WI38 (cell line): Measurements from ENCODE around the gene NTRK2.
"Not testable (repeated sequence)": the region's sequence is repeated elsewhere in the genome, so short reads cannot be mapped to it uniquely, and the experiment has no call there.

Experiments
- H3K4me3 ChIP-seq: 2 replicates; pipeline ENCODE4 v1.5.1; 2011; ENCODE audit warnings: low read depth, mild to moderate bottlenecking, control low read depth, low read length
- CTCF ChIP-seq: IDR thresholded peaks from 2 replicates; pipeline ENCODE4 v1.5.1; 2012; ENCODE audit warnings: low read depth, mild to moderate bottlenecking, control low read depth, low read length

The NTRK2 gene

GRCh38 chr9:85067792-85068191 lies 398.3 kb downstream of the NTRK2 start:
- TF ChIP-seq CTCF, result no peak
- H3K4me3 ChIP-seq, result no peak overlapping the region

DNA sequence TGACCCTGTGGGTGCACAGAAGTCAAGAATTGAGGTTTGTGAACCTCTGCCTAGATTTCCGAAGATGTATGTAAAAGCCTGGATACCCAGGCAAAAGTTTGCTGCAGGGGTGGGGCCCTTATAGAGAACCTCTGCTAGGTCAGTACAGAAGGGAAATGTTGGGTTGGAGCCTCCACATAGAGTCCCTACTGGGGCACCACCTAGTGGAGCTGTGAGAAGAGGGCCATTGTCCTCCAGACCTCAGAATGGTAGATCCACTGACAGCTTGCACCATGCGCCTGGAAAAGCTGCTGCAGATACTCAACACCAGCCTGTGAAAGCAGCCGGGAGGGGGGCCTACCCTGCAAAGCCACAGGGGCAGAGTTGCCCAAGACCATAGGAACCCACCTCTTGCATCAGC lies 399.9 kb downstream of the NTRK2 start:
- H3K4me3 ChIP-seq, result not testable (repeated sequence)
